HK-2 (cell line): ENCODE measurements around the gene NLRP1.

ENCODE experiments used
- DNase-seq: peaks from one replicate; pipeline ENCODE4 v3.0.0-alpha.2; 2018; ENCODE audit not compliant: unreplicated experiment

Gene NLRP1

DNA sequence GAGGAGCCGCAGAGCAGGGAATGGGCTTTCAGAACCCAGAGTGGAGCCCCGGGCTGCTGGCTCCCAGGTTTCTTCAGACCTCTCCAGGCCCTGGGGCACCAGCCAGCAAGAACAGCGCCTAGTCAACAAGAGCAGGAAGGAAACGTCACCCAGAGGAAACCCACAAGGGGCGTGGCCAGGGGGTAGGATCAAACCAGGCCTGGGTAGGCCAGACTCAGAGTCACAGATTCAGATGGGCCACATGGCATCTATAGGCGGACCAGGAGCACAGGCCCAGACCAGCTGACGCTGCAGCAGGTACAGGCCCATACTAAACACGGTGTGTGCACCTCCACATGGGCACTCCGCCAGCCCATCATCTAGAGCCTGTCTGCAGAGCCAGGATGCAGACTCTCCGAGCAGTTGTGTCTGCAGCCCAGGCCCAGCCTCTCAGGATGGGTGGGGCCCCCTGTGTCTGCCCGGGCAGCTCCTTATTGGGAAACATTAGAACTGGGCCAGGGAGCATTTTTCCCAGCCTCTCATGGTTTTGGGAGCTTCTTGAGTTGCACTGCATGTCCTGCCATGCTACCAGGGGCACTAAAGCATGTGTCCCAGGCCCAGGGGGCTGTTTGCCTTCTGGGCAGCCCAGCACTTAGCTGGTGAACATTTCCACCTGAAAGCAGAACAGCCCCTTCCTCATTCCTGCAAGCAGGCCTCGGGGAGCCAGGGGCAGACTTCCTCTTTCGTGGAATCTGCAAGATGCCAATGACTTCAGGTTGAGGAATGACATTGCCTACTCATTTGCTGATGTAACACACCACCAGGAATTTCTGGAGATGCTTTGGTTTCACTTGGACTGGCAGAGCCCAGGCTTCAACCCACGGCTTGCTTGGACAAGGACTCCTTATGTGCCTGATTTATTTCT, at the start of gene NLRP1:
Gene NLRP1, minus strand, starts transcription at position 127 of the 904 bp plus-strand sequence. CDS start 552 bp downstream, outside the sequence.
- peak; percentile 92 for DNase-seq

DNA sequence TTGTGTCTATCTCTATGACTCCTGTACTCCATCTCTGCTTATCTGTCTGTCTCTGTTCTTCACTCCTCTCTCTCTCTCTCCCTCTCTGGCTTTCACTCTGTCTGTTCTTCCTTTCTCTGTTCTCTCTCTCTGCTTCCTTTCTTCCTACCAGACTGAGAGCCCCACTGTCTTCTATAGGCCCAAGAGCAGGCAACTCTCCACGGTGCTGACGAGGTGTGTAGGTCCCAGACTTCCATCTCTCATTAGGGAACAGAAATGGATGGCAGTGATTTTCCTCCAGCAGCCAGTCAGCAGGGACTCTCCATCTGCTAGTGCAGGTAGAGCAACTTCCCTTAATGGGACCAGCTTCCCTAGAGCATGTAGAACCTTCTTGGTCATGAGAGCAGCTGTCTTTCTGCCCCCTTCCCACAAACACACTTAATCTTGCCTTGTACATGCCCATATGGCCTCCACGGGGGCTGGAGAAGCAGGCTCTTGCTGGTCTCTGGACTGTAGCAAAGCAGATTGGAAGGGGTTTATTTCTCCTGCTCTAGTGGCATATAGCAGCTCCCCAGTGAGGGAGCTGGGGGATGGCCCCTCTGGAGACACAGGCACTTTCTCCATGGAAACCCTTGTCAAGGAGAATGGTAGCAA, 47.8 kb upstream of the NLRP1 start:
- no peak for DNase-seq

DNA sequence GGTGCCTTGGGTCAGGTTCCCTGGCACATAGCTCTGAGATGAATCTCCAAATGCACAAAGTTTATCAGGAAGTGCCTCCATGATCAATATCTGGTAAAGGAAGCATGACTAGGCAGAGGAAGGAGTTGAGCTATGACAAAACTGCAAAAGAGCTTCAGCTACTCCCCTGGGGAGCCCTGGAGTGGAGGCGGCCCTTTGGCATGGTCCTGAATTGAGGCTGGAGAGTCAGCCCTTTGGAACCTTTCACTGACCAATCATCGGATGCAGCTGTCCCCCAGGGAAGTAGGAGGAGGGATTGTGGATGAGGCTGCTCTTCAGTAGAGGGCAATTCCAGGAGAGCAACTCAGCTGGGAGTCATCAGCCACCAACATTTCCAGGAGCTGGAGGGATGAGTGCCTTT, 46.1 kb upstream of the NLRP1 start:
- no peak for DNase-seq

DNA sequence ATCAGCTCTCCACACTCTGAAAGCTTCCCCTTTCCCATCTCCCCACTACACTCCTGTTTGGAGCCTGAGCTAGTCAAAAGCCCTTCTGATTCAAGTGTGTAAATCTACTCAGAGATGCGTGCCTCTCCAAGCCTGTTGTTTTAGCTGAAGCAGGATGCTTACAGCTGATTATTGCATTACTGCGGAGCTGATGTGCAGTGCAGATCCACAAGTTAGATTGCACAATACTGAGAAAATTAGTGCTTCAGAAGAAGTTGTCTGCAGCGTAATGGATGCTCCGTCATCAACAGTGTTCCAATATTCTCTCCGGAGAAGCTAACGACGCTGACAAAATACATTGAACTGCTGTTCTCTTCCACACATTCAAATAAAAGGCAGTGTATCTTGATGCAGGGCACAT, 44.8 kb upstream of the NLRP1 start:
- DNase-seq: no peak

DNA sequence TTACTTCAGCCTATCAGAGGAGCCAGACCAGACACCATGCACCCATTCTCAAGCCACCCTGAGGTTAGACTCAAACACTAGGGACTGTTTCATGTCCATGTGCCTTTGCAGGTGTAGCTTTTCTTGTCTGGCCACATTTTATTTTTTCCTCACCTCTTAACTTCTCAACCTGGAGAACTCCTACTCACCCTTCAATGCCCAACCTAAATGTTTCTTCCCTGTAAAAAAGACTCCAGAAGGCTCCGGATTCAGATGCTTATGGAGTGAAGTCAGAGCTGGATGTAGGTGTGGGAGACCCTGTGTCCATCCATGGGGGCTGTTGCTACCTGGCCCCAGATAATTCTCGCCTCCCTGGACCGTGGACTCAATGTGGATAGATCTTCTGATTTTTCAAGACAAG, 44.0 kb upstream of the NLRP1 start:
- no peak for DNase-seq

DNA sequence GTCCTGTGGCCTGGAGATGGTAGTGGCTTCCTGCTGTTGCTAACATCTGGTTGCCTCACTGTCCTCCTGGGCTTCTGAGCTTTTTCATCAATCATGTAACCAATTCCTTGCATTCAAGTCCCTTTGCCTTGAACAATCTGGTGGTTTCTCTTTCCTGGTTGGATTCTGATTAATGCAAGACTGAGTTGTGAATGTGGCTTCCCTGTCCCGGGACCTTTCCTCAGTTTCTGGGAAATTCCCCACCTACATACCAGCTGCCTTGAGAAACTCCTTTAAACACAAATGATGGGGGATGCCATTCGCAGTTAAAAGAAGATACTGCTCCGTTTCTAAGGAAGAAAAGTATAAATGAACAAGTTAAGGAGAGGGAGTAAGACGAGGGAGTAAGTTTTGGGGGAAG, 39.9 kb upstream of the NLRP1 start:
- DNase-seq: no peak

DNA sequence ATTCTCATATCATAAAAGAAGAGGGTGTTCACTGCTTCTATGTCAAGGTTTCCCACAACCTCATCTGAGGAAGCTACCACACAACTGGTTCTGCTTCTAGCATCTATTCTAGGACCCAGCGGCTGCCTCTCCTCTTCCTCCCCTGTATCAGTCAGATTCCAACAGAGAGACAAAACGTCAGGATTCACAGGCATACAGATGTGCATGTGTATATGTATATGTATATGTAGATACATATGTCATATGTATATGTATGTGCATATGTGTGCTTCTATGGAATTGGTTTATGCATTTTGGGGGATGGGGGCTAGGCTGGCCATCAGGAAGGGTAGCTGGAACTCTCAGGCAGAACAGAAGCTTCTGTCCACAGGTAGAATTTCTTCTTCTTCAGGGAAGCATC, 37.4 kb upstream of the NLRP1 start:
- DNase-seq: no peak

DNA sequence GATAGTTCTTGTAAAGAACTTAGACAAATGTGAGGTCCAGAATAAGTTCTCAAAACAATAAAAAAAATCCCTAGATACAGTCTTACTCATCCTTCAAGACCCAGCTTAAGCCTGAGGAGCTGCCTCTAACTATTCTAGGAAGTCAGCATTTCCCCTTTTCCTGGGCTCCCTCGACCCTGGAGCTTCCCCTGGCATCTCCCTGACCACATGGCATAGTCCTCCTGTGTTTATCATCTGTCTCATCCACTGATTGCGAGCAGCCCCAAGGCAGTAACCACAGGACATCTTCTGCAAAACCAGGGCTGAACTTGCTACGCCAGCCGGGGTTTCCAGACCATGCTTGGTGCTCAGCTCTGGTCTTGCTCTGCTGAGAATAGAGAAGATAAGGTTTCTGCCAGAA, 36.7 kb upstream of the NLRP1 start:
- no peak for DNase-seq

DNA sequence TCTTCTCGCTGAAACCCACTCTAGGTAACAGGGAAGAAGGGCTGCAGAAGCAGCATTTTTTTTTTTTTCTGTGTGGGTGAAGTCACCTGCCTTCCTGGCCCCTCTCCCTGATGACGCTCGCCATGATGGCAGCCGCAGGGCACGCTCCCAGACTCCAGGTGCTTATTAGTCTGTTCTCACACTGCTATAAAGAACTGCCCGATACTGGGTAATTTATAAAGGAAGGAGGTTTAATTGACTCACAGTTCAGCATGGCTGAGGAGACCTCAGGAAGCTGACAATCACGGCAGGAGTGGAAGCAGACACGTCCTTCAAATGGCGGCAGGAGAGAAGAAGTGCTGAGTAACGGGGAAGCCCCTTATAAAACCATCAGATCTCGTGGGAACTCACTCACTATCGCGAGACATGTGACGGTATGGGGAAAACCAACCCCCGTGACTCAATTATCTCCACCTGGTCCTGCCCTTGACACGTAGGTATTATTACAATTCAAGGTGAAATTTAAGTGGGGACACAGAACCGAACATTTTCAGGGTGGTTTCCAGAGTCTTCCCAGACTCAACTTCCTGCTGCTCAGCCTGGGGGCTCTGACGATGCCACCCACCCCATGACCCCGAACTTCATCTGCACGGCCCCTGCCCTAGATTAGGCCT, 34.9 kb upstream of the NLRP1 start:
- no peak for DNase-seq

DNA sequence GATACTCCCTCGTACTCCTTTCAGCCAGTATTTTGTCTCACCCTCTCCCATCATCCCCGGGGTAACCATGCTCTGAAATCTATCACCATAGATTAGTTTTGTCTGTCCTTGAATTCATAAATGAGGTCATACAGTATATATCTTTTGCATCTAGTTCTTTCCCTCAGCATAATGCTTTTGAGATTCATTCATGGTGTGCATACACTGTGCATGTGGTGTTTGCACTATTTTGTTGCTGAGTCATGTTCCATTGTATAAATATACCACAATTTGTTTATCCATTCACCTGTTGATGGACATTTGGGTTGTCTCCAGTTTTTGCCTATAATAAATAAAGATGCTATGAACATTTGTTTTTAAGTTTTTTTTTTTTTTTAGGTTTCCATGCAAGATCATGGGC, 34.2 kb upstream of the NLRP1 start:
- DNase-seq: no peak

DNA sequence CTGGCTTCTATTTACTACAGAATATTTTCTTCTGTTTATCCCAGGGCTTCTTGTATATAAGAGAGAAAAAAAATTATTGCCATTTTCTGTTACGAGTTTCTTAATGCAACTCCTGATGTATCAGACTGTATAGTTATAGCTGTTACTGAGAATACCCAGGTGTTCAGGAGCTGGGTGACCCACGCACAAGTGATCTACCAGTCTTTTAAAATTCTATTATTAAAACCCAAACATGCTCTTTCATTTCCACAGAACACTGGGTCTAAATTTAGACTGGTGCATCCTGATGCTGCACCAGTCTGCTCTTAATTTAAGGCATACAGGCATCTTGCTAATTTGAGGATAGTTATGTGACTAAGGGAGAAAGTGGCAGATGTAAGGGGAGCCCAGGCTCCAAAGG, 31.2 kb upstream of the NLRP1 start:
- no peak for DNase-seq

DNA sequence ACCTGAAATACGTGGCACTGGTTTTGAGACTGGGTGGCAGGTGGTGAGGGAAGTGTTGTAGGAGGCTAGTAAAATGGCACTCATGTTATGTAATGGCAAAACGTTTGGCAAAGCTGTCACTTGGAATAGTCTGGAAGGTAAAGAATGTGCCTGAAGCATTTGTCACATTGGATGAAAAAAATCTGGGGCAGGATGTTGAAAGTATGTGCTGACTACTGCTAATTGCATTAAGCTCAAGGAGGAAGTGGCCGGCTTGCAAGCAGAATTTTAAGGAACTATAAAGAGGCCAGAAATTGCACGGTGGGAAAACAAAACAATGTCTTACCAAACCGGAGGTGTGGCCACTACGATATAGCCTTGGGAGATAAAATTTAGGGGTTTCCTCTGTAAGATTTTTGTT, 26.6 kb upstream of the NLRP1 start:
- DNase-seq: no peak

DNA sequence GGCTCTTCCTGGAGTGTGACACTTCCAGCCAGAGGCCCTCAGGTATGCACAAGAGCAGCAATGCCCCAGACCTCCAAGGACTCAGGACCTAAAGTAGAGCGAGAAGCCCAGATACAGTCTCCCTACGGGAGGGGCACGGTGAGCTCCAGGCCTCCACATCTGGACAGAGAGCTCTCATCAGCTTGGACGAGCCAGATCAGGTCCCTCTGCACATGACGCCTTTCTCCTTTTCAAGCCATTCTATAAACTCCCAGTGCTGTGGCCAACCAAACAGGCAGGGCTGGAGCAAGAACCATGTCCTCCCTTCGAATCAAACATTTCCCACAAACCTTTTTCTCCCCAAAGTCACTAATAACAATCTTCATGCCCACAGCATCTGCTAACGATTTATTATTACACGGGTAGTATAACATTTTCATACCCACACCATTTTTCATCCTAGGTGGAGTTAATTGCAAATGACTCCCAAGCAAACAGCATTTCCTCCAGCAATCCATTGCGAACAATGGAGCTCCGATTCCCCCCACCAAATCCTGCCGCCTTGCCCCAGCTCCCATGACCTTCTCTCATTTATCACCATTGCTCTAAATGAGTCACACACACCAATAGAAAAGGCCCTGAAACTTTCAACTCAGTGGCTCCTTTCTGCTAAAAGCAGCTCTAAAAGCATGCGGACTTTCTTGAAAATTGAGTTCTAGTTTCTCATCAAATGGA, 24.2 kb upstream of the NLRP1 start:
- no peak for DNase-seq

DNA sequence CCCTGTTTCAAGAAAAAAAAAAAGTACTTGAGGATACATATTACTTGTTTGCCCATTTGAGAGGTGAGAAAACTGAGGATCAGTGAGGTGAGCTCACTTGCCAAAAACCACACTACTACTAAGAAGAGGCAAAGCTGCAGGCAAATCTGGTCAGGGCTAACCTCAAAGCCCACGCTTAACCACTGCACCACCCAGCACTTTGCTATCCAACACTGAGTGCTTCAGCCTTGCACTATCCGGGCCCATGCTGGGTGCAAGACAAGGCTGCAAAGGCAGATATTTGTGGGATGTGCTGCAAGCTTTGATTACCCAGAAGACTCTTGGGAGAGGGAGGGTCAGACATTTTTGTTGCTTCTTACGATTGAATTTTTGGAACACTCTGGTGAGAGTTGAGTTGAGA, 23.6 kb upstream of the NLRP1 start:
- no peak for DNase-seq

DNA sequence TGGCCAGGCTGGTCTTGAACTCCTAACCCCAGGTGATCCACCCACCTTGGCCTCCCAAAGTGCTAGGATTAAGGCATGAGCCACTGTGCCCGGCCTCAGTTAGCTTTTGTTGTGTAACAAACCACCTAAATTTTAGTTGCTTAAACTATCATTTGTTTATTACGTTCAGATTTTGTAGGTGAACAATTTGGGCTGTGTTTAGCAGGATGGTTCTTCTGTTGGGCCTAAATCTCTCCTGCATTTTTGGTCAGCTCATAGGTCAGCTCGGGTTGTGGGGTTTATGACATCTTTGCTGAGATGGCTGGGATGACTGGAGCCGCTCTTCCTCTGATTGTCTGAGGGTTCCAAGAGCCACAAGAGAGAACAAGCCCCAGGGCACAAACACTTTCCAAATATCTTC, 21.1 kb upstream of the NLRP1 start:
- DNase-seq: no peak

DNA sequence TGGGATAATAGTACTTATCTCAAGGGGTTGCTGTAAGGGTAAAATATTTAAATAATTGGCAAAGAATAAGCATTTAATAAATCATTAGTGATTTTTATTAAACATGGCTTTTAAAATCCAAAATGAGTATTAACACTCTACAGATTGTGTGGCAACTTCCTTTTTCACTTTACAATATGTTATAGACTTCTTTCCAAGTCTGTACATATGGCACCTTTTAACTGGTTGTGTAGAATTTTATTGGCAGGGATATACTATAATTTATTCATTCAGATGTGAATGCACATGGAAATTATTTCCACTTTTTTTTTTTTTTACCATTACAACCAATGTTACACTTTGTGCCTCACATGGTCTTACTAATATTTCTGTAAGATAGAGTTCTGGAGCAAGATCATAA, 15.7 kb upstream of the NLRP1 start:
- DNase-seq: no peak

DNA sequence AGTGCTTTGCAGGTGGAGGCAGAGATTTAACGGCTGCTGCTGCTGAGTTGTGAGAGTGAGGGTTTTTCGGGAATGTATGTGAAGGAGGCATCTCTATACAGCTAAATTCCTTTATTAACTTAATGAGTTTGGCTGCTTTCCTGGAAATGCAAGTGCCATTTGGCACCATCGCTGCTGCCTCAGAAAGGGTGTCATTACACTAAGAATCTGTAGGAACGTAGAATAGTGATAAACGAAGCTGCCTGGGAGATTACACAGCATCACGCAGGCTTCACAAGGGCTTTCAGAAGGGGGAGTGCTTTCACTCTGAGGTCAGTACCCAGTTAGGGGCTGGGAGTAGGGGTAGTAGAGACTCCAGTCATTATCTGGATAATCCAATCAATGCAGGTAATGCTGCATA, 14.1 kb upstream of the NLRP1 start:
- DNase-seq: no peak

DNA sequence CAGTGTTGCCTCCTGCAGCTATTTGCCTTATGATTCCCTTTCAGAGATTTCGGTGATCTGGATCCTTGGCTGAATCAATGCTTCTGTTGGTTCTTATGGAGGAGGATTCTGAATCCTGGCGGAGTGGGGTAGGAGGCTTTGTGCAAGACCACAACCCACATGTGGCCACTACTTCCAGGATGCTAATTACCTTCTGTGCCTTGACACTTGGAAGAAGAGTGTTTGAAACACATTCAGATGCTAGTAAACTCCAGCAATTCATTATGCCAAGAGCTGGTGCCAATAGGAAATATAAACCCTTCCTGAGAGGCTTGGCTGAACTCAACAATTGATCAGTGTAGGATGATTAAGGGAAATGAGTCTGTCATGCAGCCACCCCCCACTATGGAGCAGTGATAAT, 12.1 kb upstream of the NLRP1 start:
- DNase-seq: no peak

DNA sequence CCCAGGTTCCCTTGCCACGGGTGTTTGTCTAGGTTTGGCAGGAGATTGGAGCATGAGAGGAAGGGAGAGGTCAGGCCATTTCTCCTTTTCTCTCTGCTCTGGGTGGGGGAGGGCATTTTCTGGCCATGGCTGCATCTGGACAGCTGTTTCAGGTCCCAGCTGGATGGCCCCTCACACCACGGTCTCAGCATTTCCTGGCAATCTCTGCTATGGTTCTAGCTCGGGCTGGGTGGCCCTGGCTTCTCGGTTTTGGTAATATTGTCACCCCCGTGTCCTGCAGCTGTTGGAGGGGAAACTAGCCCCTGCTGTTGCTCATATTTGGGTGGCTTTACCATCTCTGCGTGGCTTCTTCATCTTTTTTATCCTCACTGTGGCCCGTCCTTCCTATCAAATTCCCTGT, 11.5 kb upstream of the NLRP1 start:
- DNase-seq: no peak

DNA sequence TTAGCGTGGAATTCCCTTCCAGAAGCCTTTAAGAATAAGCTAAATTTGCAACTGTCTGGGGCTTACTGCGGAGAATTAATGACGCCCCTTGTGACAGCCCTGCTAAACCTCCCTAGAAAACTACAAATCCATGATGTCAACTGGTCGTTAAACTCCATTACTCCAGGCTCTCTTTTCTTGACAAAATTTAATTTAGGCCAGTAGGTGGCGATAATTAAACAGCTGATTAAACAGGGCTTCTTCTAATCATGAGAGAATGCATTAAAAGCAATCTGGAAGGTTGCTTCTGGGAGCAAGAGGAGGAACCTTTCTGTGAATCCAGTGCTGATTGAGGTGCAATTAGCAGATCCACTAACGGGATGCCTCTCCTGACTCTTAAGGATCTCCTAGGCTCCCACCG, 8.1 kb upstream of the NLRP1 start:
- no peak for DNase-seq

DNA sequence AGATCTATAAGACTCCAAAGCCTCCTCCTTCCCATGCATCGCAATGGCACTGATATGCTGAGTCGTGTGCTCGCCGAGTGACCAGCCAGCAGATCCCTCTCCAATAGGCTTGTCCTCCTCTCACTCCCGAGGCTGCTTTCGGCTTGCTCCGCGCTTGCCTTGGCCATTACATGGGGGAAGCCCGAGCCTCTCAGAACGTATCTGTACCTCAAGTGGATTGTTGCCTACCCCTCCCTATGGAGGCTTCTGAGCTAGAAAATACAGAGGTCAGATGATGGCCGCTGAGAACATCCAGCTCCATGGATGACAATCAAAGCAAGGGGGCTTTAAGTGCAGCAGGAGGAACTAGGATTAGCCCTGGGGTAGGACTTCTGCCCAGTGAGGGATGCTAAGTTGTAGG, 7.7 kb upstream of the NLRP1 start:
- no peak for DNase-seq

DNA sequence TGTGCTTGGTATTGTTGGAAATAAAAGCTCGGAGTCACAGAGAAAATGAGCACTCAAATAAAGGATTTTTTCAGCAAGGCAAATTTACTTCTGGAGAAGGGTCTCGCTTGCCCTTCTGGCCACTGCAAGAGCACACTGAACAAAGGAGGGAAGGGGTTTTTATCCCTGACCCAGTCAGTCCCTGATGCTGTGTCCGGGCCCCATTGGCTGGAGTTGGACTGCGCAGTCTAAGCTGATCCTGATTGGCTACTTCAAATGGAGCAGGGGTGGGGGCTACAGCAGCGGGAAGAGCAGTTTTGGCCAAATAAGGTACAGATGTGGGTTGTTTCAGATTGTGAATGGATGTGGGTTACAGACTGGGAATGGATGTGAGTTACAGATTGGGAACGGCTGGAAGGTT, 4.3 kb upstream of the NLRP1 start:
- DNase-seq: no peak
